ENCODE data around the gene SLC16A13.
"Not testable (repeated sequence)": the region's sequence is repeated elsewhere in the genome, so short reads cannot be mapped to it uniquely, and the experiment has no call there.

SLC16A13 gene

DNA sequence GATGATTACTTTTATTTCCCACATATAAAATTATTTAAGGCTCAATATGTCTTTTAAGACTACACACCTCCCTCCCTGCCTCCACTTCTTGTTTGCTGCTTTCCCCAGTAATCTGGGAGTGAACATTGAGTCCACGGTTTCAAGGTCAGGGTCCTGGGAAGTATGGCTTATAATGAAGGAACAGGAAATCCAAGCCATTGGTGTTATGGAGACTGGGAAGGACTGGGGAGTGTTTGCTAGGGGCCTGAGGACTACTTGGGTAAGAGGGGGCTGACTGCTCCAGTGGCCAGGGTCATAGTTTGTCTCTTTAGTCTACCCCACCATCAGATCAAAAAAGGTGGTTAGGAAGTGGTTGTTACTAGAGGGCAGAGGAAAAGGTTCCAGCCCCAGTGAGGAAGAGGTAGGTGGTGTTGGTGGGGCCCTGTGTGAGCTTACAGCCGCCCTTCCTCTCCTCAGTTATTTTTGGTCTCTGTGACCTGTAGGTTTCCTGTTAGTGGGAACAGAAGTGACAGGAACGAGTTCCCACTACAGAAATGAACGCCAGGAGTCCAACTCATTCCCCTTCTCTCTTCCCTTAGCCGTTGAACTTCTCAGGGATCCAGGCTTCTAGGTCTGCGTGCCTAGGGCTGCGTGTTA is 742 bp upstream of the SLC16A13 start:
- no peak for DNase-seq

DNA sequence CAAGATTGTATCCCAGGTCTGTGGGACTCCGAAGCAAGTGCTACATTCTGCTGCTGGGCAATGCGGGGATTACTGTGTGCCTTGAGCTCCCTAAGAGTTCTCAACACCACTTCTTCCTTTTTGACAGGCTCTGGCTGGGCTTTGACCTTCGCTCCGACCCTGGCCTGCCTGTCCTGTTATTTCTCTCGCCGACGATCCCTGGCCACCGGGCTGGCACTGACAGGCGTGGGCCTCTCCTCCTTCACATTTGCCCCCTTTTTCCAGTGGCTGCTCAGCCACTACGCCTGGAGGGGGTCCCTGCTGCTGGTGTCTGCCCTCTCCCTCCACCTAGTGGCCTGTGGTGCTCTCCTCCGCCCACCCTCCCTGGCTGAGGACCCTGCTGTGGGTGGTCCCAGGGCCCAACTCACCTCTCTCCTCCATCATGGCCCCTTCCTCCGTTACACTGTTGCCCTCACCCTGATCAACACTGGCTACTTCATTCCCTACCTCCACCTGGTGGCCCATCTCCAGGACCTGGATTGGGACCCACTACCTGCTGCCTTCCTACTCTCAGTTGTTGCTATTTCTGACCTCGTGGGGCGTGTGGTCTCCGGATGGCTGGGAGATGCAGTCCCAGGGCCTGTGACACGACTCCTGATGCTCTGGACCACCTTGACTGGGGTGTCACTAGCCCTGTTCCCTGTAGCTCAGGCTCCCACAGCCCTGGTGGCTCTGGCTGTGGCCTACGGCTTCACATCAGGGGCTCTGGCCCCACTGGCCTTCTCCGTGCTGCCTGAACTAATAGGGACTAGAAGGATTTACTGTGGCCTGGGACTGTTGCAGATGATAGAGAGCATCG is 2.4 kb downstream of the SLC16A13 start:
- no peak for DNase-seq

DNA sequence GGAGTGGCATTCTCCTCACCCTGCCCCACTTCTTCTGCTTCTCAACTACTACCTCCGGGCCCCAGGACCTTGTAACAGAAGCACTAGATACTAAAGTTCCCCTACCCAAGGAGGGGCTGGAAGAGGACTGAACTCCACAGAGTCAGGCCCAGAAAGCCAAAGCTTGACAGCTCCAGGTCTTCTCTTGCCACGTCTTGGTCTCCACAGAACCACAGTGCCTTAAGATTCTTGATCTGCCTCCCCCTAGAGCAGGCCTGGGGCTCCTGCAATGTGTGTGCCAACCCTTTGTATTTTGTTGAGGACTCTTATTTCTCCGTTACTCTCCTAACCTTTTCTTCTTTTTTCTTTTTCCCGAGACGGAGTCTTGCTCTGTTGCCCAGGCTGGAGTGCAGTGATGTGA is 4.0 kb downstream of the SLC16A13 start:
- DNase-seq = no peak

DNA sequence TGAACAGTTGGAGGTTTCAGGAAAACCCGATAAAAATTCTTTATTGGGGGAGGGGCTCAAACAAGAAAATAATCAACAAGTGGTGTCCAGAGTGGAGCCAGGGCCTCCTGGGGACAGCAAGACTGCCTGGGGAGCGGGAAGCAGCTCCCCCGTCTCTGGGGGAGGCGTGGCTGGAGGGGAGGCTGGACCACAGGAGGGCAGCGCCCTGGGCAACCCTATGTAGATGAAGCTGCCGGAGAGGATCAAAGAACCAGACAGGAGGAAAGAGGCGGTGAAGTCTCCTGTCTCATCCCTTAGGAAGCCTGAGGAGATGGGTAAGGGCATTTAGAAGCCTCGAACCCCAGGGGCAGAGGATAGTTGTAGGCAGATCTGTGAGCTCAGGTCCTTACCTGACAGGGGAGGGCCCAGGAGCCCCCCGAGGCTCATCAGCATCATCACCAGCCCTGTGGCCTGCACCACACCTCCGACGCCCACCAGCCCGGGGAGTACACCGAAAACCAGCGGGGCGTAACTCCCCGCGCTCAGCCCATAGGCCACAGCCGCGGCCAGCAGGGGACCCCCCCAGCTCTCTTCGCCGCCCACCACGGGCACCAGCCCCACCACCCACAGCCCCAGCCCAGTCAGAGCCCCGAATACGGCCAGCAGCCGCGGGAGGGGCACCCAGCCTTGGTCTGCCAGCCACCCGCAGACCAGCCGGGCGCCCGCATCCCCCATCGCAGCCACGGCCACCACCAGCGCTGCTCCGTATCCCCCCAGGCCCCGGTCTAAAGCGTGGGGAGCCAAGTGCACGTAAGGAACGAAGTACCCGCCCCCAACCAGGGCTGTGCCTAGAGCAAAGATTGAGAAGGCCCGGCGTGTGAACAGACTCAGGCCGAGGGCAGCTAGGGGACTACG is 6.0 kb downstream of the SLC16A13 start:
- no peak for DNase-seq

DNA sequence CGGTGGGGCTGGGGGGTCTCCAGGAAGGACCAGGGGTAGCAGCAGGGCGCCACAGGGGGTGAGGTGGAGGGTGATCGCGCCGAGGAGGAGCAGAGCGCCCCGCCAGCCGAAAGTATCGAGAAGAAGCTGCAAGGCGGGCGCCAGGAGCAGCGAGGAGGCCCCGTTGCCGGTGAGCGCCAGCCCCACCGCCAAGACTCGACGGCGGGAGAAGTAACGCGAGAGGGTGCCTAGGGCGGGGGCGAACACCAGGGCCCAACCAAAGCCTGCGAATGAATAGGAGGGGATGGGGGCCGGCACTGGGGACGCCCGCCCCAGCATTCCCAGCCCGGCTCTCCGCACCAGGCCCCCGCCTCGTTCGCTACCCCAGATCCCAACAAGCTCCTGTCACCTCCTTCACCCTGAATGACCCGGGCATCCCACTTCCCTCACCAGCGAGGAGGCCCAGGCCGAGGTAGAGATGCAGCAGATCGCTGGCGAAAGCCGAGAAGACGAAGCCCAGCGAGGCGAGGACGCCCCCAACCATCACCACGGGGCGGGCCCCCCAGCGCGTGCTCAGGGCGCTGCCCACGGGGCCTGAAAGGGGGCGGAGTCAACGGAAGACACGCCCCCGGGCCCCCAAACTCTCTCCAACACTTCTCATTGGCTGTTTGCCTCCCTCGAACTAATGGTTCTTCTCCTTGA is 6.8 kb downstream of the SLC16A13 start:
- DNase-seq = no peak

DNA sequence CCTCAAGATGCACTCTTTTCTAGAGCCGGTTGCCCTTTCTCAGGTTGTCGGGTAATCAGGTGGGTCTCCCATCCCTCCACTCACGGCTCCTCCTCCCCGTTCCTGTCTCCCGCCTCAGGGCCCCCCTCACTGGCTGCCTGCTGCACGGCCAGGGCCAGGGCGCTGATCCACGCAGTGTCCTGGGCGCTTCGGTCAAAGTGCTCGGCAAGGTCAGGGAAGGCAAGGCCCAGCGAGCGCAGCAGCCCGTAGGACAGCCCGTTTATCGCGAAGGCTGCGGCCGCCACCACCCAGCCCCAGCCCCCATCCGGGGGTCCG is 7.3 kb downstream of the SLC16A13 start:
- DNase-seq = no peak

DNA sequence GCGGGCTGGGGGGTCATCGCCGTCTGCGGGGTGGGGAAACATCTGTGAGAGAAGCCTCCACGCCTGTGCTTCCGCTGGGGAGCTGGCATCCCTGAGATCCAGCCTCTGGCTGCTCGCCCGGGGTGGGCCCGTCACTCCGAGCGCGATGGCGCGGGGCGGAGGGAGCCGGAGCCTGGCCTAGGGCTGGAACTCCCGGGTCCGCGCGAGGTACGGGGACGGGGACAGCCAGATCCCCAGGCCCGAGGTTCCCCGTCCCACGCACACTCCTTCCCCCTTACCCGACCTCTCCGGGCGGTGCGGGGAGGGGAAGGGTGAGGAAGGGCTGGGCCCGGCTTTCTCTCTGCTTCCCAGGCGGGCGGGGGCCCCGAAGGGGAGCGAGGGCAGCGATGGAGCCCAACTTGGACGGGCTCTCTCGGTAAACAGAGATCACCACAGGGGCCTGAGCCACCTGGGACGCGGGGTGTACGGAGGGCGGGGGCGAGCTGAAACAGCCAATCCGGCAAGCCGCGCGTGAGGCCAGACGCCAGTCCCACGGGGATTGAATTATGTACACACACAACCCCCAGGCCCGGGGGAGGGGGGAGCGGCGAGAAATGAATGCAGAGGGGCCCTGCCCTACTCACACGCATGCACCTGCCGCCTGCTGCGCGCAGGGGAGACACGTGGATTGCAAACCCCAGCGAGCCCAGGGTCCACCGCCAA is 7.8 kb downstream of the SLC16A13 start, which contains the start of gene SLC16A11:
TSS of gene SLC16A11 (minus strand) at position 596 of the 702 bp plus-strand sequence. CDS start at position 17, 579 bp downstream.
- no peak for DNase-seq

DNA sequence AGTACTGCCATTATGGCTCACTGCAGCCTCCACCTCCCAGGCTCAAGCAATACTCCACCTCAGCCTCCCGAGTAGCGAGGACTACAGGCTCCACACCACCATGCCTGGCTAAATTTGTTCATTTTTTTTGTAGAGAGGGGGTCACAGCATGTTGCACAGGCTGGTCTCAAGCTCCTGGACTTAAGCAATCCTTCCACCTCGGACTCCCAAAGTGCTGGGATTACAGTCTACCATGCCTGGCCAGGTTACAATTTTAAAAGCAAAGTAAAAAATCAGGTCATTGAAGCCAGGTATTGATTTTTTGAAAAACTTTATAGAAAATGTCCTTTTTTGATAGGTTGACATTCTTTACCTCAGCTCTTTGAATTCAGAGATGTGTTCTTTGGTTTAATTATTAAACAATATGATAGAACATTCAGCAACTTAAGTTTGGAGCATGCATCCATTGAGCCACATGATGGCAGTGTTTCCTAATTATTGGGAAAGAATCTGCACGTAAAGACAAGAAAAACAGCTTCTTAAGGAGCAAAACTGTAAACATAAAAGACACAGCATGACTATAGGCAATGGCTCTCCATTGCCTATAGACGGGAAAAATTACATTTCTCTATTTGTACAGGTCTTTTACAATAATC is 9.8 kb downstream of the SLC16A13 start:
- DNase-seq = no peak

DNA sequence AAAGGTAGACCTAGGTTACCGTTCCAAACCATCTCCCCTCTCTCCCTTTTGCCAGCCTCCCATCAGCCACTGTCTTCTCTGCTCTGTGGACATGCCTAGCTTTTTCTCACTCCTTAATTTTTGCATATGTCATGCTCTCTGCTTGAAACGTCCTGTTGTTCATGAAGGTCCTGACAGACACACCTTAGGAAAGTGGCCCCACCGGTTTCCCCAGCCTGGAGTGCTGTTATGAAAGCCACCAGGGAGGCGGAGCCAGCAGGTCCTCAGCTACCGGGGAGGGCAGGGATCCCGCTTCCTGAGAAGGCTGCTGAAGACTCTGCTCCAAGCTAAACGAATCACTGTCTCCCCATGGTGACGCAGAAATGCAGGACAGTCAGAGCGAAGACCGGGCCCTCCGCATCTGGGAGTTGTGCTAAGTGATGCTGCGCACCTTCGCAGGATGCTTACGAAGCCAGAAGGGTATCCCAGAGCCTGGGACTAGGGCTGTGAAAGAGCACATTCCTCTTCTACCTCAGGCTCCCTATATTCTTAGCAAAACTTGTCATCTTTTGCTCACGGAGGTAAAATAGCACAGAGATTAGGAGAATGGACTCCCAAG is 10.4 kb downstream of the SLC16A13 start:
- no peak for DNase-seq

DNA sequence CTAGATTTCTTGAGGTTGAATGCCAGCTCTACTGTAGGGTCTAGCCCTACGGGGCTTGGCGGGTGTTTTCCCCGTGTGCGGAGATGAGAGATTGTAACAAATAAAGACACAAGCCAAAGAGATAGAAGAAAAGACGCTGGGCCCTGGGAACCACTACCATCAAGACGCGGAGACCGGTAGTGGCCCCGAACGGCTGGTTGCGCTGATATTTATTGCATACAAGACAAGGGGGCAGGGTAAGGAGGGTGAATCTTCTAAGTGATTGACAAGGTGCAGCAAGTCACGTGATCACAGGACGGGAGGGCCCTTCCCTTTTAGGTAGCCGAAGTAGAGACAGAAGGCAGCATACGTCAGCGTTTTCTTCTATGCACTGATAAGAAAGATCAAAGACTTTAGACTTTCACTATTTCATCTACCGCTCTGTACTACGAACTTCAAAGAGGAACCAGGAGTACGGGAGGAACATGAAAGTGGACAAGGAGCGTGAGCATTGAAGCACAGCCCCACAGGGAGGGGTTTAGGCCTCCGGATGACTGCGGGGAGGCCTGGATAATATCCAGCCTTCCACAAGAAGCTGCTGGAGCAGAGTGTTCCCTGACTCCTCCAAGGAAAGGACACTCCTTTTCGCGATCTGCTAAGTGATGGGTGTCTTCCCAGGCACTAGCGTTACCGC is 11.0 kb downstream of the SLC16A13 start:
- not testable (repeated sequence) for DNase-seq

DNA sequence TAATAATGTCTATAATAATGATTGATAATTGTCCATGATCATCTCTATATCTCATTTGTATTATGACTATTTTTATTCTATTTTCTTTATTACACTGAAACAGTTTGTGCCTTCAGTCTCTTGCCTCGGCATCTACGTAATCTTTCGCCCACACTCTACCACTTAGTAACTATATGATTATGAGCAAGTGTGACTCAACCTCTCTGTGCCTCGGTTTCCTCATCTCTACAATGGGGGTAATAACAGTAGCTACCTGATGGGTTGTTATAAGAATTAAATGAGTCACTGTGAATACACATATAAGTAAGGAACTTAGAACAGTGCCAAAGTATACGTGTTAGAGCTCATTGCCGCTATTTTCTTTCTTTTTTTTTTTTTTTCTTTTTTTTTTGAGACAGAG is 11.8 kb downstream of the SLC16A13 start:
- no peak for DNase-seq

DNA sequence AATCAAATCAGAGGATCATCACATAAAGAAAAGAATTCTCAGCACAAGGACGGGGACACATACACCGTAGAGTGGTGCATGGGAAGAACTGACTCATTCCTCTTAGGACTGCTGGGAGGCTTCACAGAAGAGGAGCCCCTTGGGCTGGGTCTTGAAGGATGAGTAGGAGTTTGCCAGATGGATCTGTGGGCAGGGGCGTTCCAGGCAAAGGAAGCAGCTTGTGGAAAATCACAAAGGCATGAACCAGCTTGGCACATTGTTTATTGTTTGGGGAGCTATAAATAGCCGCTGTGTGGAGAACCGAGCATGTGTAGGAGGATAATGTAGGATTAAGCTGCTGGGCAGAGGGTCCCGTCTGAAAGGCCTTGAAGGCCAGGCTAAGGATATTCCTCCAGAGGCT is 13.2 kb downstream of the SLC16A13 start:
- DNase-seq = no peak

DNA sequence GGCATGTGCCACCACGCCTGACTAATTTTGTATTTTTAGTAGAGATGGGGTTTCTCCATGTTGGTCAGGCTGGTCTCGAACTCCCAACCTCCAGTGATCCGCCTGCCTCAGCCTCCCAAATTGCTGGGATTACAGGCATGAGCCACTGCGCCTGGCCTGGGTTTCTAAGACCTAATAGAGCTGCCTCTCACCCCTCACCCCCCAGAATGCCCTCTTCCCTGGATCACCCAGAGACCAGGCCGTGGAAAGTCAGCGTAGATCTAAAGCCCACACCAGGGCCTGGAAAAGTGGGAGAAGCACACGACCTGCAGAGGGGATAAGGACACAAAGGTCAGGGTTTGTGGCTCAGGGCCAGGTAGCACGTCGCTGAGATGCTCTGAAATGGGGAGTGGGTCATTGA is 14.8 kb downstream of the SLC16A13 start:
- DNase-seq = not testable (repeated sequence)

DNA sequence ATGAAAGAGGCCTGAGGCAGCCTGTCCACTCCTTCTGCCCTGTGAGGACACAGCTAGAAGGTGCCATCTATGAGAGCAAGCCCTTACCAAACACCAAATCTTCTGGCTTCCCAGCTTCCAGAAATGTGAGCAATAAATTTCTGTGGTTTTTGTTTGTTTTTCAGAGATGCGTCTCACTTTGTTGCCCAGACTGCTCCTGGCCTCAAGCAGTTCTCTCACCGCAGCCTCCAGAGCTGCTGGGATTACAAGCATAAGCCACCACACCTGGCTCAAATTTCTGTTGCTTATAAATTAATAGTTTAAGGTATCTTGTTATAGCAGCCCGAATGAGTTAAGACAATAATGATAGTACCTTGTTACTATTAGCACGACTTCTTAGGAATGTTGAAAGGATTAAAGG is 20.6 kb downstream of the SLC16A13 start:
- no peak for DNase-seq

DNA sequence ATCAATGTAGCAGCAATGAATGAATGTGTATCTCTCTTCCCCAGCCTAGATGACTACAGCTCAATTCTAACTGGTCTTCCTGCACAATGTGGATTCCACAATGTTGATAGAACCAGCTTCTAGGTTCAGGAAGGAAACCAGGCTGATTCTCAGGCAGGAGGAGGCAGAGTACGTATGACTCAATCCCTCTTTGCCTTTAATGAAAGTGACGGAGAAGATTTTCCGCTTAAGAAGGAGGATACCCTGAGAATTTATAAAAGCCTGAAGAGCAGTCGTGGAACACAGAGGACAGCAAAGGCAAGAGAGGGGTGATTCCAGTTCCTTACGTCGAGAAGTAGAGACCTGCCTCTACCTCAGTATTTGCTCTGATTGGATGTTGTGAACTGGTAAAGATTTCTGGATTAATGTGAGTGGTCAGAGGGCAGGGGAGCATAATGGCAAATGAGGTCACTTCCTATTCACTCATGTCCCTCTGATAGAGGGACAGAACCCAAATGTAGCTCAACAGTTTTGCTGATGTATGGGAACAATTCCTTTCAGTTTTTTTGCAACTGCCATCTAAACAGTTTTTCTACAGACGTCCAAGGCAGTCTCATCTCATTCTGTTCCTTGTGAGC is 23.1 kb downstream of the SLC16A13 start:
- no peak for DNase-seq

DNA sequence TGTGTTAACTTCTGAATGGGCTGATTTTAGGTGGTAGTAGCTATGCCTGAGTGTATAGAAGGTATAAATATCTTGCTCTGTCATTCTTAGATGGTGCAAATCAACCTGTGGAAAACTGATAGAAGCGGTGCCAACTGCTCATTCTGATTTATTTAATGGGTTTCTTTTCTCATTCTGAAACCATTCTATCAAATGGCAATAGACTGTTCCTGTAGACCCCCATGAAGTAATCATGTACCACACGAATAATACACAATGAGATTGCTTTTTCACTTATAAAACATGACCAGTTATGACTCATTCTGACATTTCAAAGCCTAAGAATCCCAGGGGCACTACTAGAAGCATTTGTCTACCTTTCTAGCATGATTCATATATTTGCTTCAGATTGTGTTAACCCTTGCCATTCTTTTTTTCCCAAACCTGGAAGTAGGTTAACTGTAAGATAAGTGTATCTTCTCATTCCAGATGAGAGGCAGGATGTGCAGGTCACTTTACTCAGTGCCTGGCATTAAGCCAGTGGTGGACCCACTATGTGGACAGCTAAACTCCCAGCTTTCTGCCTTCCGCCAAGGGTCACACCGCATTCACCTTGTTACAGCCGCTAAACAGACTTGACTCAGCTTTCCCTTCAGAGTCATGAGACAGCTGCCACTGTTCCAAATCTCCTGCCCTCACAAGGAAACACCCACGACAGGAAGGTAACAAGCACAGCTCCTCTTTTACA is 24.5 kb downstream of the SLC16A13 start:
- no peak for DNase-seq

DNA sequence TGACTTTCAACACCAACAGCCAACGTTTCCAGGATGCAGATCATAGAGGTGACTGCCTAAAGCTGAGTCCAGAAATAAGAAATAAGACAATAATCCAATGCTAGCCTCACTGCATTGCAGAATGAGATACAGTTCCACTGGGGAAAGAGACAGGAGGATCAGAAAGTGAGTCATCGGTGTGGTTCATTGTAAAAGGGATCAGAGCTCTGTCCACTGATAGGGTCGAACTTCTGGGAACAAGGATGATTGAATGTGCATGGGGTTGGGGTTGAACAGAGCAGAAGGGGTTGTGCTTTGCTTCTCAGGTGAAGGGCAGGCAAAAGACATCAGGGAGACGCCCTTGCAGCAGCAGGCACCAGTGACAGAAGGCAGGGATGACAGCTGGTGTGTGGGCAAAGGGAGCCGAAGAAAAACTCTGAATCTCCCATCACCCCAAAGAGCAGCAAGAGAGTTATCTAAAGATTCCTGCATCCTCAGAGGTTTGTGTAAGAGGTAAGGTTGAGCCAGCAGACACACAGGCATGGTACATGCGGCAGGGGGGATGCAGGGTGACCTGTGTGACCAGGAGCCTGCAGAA is 27.8 kb downstream of the SLC16A13 start:
- no peak for DNase-seq

DNA sequence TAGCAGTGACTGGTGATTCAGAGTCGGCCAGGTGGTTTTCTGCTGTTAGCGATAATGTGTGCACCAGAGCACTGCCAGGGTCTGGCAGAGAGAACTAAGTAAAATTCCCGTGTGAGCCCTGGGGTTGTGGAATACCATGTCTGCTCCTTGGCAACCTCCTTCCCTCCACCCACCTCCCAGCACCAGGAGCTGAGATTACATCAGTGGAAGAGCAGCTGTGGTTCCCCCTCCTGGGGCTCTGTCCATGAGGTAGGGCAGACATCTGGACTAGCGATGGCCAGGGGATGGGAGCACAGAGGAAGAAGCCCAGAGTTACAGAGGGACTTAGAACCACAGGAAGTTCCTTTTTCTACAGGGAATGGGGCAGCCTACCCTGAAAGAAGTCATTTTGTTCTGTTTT is 28.4 kb downstream of the SLC16A13 start:
- no peak for DNase-seq

DNA sequence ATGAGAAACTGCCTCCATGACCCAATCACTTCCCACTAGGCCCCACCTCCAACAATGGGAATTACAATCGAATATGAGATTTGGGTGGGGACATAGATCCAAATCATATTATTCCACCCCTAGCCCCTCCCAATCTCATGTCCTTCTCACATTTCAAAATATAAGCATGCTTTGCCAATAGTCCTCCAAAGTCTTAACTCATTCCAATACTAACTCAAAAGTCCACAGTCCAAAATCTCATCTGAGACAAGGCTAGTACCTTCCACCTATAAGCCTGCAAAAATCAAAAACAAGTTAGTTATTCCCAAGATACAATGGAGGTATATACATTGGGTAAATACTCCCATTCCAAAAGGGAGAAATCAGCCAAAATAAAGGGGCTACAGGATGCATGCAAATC is 31.4 kb downstream of the SLC16A13 start:
- DNase-seq = no peak
